ELR (cell line): ENCODE data around the gene SPI1.
A peak's percentile ranks its signal among the peaks of the same experiment; 100 is the strongest.

Experiments used
- DNase-seq: peaks from one replicate; pipeline ENCODE4 v3.0.0-alpha.2; 2015; ENCODE audit warnings: low read depth

SPI1 gene

DNA sequence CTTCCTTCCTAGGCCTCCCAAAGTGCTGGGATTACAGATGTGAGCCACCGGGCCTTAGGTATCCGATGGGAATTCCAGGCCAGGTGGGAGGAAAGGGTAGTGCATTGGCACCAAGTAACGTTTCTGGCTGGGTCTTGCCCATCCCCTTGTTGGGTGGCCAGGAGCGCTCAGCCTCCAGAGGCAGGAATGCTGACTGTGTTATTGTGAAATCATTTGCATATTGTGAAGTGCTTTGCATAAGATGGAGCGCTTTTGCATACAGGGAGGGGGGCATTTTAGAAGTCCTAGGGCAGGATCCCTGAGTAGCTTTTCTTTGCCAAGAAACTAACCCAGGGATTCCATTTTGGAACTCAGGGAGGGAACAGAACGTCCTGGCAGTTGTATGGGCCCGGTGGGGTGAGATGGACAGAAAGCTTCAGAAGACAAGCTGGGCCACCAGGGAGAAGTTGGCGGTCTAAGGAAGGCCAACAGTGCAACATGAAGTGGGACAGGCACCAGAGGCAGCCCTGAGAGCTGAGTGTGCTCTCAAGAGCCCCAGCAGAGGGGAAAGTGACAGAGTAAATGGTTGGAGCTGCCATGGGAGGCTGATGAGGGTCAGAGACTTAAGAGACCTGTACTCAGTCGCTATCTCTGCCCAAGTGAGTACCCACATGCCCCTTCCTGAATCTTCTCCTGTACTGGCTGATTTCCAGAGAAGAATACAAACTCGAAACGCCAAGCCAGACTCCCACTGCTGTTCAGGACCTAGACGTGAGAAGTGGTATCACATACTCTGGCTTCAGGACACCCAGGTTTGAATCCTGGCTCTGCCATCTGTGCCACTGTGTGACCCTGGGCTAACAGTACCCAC lies 28.8 kb upstream of the SPI1 start:
- DNase-seq = no peak

DNA sequence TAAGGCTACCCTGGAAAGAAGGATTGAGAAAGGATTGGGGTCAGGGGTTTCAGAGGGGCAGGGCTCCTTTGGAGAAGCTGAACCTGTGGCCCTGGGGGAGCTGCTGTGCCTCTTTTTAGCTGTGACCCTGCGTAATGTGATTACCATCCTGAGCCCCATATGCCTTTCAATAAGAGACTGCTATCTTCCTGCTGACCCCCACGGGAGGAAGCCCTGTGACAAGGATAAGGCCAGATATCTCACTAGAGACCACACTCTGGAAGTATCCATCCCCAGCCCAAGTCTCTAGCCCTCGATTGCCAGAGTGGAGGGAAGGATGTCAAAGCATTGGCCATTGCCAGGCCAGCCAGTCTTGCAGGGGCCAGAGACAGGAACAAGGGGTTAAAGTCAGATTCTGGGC lies 25.2 kb upstream of the SPI1 start:
- DNase-seq = no peak

DNA sequence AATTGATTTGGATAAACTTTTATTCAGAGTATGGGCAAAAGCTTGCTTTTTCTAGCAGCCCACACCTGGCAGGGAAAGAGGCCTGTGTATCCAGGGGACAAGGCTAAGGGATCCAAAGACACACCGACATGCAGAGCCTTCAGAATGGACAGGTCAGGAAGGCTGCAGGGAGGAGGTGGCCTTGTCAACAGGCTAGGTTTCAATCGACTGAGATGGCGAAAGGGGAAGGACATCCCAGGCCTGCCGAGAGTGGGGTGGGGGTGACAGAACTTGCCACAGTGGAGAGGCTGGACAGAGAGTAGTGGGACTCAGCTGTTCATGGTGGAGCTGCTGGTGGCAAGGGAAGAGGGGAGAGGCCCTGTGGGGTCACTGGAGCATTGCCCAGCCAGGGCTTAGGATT lies 24.8 kb upstream of the SPI1 start:
- no peak for DNase-seq

DNA sequence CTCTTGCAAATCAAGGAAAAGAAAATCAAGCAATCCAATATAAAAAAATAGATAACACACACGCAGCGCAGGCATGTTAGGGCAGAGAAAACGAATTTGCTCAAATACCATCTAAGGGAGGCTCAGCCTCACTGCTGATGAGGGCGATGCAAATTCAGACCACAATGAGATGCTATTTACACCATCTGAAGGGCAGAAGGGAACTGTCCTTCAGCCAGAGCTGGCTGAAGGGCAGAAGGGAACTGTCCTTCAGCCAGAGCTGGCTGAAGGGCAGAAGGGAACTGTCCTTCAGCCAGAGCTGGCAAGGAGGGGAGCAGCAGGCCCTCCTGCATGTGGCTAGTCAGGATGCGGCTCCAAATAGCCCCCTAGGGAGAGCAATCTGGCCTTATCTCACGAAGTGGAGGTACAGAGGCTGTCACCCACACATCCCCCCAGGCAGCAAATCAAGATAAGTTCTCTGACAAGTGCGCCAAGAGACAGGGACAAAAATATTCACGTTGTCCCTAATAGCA lies 22.5 kb upstream of the SPI1 start:
- no peak for DNase-seq

DNA sequence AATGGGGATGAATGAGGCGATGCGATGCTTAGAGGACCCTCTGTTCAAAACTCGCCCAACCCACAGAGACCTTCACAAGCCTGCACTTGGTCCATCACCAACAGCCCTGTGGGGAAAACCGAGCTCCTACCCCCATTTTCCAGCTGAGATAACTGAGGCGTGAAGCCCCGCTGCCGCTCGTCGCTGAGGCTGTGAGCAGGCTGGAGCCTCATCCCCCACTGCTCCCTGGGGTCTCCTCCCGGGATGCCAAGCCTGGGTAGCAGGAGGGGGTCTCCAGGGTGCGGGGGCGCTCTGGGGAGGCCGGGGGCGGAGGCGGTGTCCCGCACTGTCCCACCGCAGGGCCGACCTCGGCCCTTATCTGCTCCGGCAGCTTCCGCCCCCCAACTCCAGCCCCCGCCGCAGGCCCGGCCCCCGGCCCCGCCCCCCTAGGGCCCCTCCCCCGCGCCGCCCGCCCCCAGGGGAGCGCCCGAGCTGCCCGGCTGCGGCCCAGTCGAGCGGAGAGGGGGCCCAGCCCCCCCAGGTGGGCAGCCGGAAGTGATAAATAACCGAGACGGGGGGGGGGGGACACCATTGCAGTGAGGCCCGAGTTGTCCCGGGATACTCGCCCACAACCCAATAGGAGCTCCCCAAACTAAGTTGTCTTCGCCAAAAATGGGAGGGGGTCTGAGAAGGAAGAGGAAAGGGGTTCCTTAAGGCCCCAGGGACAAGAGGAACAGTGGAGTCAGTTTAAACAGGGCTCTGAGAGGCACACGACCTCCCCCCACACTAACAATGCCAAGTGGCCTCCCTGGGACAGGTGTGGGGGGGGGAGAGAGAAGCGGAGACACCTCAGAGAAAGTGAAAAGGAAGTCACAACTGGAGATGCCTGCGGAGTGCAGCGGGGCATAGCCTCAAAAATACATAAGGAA lies 21.8 kb upstream of the SPI1 start:
- no peak for DNase-seq

DNA sequence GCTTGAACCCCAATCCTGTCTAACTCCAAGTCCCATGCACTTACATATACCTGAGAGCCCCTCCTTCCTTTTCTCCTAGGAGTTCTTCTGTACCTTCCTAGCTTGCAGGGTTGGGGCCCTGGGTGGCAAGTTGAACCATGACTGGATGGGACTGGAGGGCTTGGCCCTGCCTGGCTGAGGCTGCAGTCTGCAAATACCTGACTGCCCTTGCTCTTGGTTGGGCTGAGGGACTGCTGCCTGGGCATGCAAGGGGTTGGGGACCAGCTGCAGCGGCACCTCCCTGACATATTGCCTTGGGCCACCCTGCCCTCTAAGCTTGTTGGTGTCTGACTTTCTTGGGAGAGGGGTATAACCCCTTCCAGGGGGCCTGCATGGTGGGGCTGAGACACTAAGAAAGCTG lies 20.2 kb upstream of the SPI1 start:
- no peak for DNase-seq

DNA sequence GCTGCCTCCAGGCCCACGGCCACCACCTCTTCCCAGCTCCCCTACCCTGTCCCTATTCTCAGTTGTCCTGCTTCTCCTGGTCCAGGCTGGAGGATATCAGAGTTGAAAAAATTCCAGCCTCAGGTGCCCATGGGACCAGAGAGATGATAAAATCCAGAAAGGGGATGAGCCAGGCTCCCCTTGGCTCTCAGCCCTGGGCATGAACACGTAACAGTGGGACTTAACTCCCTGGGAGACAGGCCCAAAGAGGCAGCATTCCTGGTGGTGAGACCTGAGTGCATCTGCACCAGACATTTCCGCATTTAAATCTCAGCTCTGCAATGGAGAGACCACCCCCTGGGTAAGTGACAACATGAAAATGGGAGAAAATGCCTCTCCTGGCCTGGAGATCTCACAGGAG lies 19.7 kb upstream of the SPI1 start:
- DNase-seq = no peak

DNA sequence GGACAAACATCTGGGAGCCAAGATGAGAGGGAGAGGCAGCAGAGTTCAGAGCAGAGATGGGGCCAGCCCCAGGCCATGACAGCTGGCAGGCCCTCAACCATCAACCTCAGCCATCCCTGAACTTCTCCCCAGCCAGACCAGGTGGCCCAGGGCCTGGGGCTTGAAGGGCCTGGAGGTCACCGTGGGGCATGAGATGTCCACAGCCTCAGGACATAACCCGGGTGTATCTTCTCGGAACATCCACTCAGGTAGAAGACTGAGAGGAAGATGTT lies 17.6 kb upstream of the SPI1 start:
- DNase-seq = no peak

DNA sequence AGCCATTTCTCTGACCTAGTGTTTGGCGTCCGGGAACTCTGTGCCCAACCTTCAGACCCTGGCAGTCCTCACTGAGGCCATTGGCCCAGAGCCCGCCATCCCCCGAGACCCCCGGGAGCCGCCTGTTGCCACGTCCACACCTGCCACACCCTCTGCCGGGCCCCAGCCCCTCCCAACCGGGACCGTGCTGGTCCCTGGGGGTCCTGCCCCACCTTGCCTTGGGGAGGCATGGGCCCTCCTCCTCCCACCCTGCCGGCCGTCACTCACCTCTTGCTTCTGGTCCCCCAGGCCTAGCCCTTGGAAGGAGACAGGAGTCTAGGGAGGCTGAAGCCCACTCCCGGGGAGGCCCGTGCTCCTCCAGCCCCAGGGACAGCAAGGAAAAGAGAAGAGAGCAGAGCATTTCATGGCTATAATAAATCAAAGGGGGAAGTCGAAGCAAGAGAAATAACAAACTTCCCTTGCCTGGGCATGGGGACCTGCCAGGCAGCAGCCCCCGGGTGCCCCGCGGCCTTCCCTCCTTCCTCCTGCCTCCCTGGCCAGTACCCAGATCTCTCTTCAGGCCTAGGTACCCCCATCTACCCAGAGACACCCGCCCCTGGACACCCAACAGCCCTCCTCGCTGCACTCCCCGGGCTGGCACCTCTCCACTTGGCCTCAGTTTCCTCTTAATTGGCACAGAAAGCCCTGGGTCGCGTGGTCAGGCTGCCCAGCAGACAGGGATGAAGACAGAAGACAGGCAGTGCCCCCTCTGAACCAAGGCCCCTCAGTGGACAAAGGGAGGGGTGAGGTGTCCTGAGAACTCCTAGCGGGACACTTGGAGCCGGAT lies 17.1 kb upstream of the SPI1 start:
- no peak for DNase-seq

DNA sequence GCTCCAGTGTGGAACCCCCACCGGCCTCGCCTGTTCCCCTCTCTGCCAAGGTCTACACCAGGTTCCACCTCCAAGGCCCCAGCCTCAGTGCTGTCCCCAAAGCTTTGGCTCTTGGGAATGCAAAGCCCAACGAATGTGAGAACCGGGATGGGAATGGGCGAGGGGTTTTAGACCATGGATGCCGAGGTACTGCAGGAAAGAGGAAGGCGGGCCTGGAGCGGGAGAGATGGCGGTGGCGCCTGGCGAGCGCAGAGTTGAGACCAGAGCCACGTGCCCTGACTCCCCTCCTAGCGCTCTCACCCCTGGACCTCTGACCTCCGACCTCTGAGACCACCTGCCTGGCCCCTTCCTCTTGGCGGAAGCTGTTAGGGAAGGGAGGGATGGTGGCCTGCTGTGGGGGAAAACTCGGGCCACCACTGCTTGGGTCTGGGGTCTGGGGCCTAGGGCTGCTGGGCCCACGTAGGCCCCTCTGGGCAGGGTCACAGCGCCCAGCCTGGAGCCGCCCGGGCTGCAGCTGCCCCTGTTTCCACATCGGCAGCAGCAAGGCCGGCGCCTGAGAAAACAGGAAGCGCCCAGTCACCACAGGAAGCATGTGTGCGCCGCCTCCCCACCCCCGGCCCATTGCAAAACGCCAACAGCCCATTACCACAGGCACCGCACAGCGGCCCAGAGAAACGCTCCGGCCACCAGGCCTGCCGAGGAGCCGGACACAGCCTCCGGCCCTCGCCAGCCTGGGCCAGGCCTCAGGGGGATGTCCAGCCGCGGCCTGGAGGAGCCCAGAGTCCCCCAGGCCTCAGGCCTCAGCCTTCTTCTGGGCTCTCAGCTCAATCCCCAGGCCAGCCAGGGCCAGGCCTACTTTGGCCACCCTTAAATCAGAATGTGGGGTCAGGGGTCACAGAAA lies 16.2 kb upstream of the SPI1 start:
- no peak for DNase-seq

DNA sequence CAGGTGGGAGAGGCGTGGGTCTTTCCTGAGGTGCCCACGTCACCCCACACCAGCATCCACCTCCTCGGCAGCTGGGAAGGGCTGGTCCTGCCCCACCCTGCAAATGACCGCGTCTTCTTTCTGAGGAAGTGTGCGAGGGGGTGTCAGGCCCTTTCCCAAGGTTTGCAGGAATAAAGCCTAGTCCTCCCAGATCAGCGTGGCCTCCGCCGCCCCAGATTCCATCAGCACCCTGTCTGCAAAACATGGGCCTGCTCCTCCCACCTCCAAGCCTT lies 15.6 kb upstream of the SPI1 start:
- no peak for DNase-seq

DNA sequence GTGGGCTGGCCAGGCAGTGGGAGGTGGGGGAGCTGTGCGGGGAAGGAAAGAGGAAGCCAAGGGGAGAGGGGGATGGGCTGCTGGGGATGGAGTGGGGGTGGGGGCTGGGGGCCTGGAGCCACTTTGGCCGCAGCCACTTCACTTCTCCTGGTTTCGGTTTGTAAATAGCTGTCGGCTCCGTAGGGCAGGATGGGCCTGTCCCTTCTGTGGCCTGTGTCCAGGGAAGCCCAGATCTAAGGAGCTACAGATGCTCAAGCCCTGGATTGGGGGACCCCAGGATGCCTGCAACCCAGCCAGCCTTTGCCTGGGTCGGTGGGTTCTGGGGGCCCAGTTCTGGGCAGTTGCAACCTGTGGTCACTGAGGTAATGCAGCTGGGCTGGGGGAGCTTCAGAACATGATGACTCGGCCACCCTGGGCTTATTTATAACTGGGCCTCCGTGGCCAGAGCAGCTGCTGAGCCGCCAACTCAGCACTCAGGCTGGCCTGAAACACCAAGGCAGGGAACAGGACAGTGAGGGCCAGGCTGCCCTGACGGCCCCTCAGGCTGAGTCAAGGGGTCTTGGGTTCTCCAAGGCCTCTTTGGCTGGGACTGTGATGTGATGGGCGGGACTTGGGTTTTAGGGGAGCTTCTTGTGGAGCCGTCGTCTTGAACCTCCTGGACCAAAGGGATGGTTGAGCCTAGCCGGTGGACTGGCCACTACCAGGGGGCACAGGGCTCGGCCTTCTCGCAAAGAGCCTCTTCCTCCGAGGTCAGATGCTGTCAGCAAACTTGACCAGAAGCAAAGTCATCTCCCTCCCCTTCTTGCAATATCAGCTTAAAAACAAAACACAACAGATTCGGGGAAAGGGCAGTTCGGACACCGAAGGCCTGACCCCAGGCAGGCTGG lies 15.1 kb upstream of the SPI1 start:
- peak; percentile 50 for DNase-seq

DNA sequence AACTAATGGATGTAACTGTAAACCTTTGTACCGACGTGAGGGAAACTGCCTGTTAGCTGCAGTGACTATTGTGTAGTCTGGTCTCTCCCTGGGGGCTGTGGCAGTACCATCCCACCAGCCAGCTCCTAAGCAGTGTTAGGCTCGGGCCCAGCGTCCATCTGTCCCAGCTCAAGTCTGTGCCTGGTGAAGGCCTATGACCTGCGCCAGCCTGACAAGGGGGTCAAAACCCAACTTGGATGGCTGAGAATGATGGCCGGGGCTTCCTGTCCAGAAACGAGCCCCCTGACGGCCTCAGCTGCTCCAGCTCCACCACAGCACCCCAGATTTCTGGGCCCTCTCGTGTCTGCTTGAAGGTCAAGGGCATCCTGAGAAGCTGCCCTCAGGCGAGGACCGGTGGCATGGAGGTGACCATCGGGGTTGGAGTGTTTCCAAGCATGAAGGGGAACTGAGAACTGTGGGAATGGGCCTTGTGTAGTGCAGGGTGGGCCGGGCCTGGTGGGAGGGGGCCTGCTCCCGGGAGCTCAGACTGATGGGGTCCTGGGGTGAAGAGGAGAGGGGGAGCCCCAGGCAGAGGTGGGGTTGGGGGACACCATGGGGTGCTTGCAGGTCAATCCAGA lies 14.3 kb upstream of the SPI1 start:
- DNase-seq = no peak

DNA sequence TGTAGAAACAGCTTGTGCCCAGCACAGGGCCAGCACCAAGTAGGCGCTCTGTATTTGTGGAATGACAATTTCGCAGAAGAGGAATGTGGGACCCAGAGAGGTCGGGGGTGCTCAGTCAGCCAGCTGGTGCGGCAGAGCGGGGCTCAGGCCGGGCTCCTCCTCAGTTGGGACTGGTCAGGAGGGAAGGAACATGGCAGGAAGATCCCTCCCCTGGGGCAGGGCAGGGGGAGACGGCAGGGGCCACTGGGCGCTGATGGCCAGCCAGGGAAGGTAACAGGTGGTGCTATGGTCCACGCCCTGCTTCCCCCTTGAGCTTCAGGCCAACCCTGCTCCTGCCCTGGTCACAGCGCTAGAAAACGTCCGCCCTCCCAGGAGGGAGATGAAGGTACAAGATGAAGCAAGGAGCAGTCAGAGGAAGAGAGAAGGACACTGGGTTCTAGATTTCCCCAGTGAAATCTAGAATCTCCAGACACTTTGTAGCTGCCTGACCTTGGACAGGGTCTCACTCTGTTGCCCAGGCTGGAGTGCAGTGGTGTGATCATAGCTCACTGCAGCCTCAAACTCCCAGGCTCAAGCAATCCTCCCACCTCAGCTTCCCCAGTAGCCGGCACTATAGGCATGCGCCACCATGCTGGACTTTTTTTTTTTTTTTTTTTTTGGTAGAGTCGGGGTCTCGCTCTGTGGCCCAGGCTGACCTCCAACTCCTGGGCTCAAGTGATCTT lies 13.5 kb upstream of the SPI1 start:
- no peak for DNase-seq

DNA sequence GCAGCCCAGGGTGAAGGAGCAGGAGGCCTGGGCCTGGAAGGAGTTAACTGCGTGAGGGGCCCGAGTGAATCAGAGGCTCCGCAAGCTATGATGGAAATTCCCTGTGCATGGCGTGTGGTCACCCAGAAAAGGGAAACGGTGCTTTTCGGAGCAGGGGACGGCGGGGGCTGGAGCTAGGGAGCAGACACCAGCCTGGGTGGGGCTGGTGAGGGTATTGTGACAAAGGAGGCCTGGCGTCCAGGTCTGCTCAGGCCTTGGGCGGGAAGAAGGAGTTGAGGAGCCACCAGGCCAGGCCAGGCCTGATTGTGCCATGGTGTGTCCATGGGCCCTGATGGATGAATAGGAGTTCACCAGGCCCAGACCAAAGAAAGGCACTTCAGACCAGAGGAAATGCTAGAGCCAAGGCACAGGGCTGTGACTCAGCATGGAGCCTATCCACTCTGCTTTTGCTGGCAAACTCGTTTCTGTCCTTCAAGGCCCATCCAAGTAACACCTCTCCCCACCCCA lies 12.8 kb upstream of the SPI1 start:
- no peak for DNase-seq

DNA sequence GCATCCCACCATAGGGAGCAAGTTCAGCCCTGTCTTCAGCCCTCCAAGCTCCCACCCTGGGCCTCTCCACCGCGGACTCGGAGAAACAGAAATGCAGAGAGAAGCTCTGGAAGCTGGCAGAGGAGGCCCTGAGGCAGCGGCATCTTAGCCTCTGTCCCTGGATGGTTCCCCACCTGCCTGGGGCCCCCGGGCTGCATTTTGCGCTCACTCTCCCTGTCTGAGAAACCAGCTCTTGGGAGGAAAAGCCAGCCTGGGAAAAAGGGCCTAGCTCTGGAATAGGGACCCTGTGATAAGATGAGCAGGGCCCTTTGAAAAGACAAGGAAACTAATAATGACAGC lies 12.0 kb upstream of the SPI1 start:
- DNase-seq = no peak

DNA sequence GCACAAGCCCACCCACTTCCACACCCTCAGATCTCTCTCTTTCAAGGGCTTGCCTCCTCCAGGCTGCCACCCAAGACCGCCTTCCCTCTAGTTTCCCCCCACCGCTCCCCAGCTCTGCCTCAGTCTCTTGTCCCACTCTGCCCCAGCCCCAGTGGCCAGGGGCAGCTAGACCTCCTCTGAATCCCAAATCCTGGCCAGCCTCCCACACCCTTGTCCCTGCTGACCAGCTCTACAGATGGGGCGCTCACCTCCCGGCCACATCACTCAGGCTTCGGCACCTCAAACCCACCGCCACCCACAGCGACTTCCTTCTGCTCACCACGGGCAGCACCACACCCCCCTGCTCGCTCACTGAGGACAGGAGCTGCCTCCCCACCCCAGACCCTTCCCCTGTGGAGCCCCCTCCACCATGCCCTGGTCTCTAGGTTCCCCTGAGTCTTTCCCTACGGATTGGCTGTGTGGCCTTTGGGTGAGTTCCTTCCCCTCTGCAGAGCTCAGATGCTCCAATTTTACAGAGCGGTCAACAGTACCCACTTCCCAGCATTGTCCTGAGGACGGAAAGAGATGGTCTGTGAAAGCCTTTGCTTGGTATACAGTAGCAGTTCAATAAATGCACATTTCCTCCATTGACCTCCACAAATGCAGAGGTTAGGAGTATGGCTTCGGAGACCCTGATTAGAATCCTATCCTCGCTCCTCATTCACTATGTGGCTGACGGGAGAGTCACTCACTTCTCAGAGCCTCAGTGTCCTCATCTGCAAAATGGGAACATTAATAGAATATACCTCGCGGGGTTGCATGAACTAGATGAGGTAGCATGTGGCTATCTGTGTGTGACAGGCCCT lies 11.5 kb upstream of the SPI1 start:
- no peak for DNase-seq
